GM23338 (cell line): ENCODE data around the gene FKBP5. TPM values are rescaled to one million over a fixed set of nuclear protein-coding genes. Genes with fewer than 3 reads are reported as not detected.

ENCODE experiments used
- ATAC-seq: fragments of 200-7000 bp; cut with Tn5 transposase; 3 replicates; pipeline ENCODE4 v1.9.1; 2020
- DNase-seq: peaks from one replicate; pipeline ENCODE4 v3.0.0-alpha.2; 2015; ENCODE audit warnings: low spot score
- H2AFZ ChIP-seq: fragments of 200-600 bp; sonication (generic); 2 replicates; pipeline ENCODE4 v1.8.0; 2016; ENCODE audit warnings: antibody characterized with exemption, mild to moderate bottlenecking, moderate library complexity
- H3F3A ChIP-seq: fragments of 200-600 bp; sonication (generic); replicated peaks from 2 replicates; pipeline ENCODE4 v1.8.0; 2017; ENCODE audit warnings: antibody characterized with exemption, mixed run types, low read depth
- H3K27ac ChIP-seq: fragments of 200-600 bp; sonication (generic); 2 replicates; pipeline ENCODE4 v1.6.1; 2016; ENCODE audit warnings: low read depth
- H3K27me3 ChIP-seq: fragments of 200-600 bp; sonication (generic); 2 replicates; pipeline ENCODE4 v1.8.0; 2016; ENCODE audit warnings: mild to moderate bottlenecking, mixed run types, moderate library complexity; ENCODE audit not compliant: insufficient read depth
- H3K36me3 ChIP-seq: fragments of 200-600 bp; sonication (generic); 2 replicates; pipeline ENCODE4 v1.8.0; 2016; ENCODE audit warnings: mild to moderate bottlenecking; ENCODE audit not compliant: insufficient read depth
- H3K4me1 ChIP-seq: fragments of 200-600 bp; sonication (generic); 2 replicates; pipeline ENCODE4 v1.8.0; 2016; ENCODE audit warnings: mild to moderate bottlenecking, moderate library complexity; ENCODE audit not compliant: insufficient read depth
- H3K4me2 ChIP-seq: fragments of 200-600 bp; sonication (generic); 2 replicates; pipeline ENCODE4 v1.7.1; 2017; ENCODE audit warnings: mixed run types
- H3K4me3 ChIP-seq: fragments of 200-600 bp; sonication (generic); 2 replicates; pipeline ENCODE4 v1.6.1; 2016; ENCODE audit warnings: mixed run types
- H3K79me2 ChIP-seq: fragments of 200-600 bp; sonication (generic); replicated peaks from 2 replicates; pipeline ENCODE4 v1.8.0; 2017; ENCODE audit warnings: mild to moderate bottlenecking; ENCODE audit not compliant: insufficient read depth
- H3K9me2 ChIP-seq: fragments of 200-600 bp; sonication (generic); 2 replicates; pipeline ENCODE4 v1.8.0; 2017; ENCODE audit not compliant: insufficient read depth
- H4K20me1 ChIP-seq: fragments of 200-600 bp; sonication (generic); replicated peaks from 2 replicates; pipeline ENCODE4 v1.8.0; 2017; ENCODE audit warnings: mild to moderate bottlenecking; ENCODE audit not compliant: insufficient read depth
- H3K27ac Mint-ChIP-seq: 2 replicates; pipeline ENCODE4 v1.8.0; 2020; ENCODE audit warnings: inconsistent platforms, mild to moderate bottlenecking, moderate library complexity, mixed read lengths
- H3K27me3 Mint-ChIP-seq: 3 replicates; pipeline ENCODE4 v1.8.0; 2022; ENCODE audit warnings: low read depth, mild to moderate bottlenecking, moderate library complexity, mixed read lengths, inconsistent platforms; ENCODE audit not compliant: insufficient read depth, poor library complexity
- H3K36me3 Mint-ChIP-seq: 3 replicates; pipeline ENCODE4 v1.8.0; 2021; ENCODE audit warnings: low read depth, mild to moderate bottlenecking, inconsistent platforms, moderate library complexity, mixed read lengths
- H3K4me1 Mint-ChIP-seq: 3 replicates; pipeline ENCODE4 v1.8.0; 2020; ENCODE audit warnings: mild to moderate bottlenecking, inconsistent platforms, mixed read lengths
- H3K4me3 Mint-ChIP-seq: 3 replicates; pipeline ENCODE4 v1.8.0; 2021; ENCODE audit warnings: moderate library complexity, mild to moderate bottlenecking, inconsistent platforms, mixed read lengths
- H3K9me3 Mint-ChIP-seq: 3 replicates; pipeline ENCODE4 v1.8.0; 2020; ENCODE audit warnings: moderate library complexity, mild to moderate bottlenecking, inconsistent platforms, mixed read lengths
- CREB1 ChIP-seq: fragments of 250-450 bp; sonication (Bioruptor Pico); IDR thresholded peaks from 2 replicates; pipeline ENCODE4 v1.5.0; 2020; ENCODE audit warnings: low read depth, mild to moderate bottlenecking, moderate library complexity
- EZH2 ChIP-seq: fragments of 200-600 bp; sonication (generic); IDR thresholded peaks from one replicate; pipeline ENCODE4 v1.8.0; 2017; ENCODE audit warnings: antibody characterized with exemption, mild to moderate bottlenecking, low read depth; ENCODE audit not compliant: unreplicated experiment
- EZH2phosphoT487 ChIP-seq: fragments of 200-600 bp; sonication (generic); IDR thresholded peaks from one replicate; pipeline ENCODE4 v1.8.1; 2018; ENCODE audit warnings: antibody characterized with exemption; ENCODE audit not compliant: unreplicated experiment
- JUNB ChIP-seq: IDR thresholded peaks from one replicate; pipeline ENCODE4 v1.6.1; 2016; ENCODE audit warnings: antibody characterized with exemption; ENCODE audit not compliant: unreplicated experiment
- NANOG ChIP-seq: IDR thresholded peaks from 2 replicates; pipeline ENCODE4 v1.6.1; 2016; ENCODE audit warnings: antibody characterized with exemption, borderline replicate concordance
- POLR2AphosphoS5 ChIP-seq: IDR thresholded peaks from 2 replicates; pipeline ENCODE4 v1.6.1; 2016; ENCODE audit warnings: antibody characterized with exemption, low read depth
- STAT1 ChIP-seq: IDR thresholded peaks from one replicate; pipeline ENCODE4 v1.6.1; 2016; ENCODE audit warnings: antibody characterized with exemption; ENCODE audit not compliant: unreplicated experiment
- ZNF114 ChIP-seq: fragments of 250-450 bp; sonication (Bioruptor Pico); IDR thresholded peaks from 2 replicates; pipeline ENCODE4 v1.5.0; 2020; ENCODE audit warnings: mild to moderate bottlenecking, moderate library complexity
- ZNF331 ChIP-seq: fragments of 250-450 bp; sonication (Bioruptor Pico); IDR thresholded peaks from 2 replicates; pipeline ENCODE4 v1.5.0; 2020; ENCODE audit warnings: low read depth, mild to moderate bottlenecking, moderate library complexity
- polyA plus RNA-seq: library from polyadenylated mRNA; unstranded; fragments of >200 nt; fragmentation: Nextera tagmentation; extraction: Ambion mirVana; gene quantifications from 2 replicates; pipeline ENCODE4 v1.2.1, GENCODE V29; 2016
- total RNA-seq: library from RNA; depleted of rRNA; stranded (reverse); fragments of >200 nt; shearing (Covaris generic); gene quantifications from 2 replicates; pipeline ENCODE4 v1.2.3, GENCODE V29; 2014
- TF ChIP-seq, protein P1 (sequence below): fragments of 250-450 bp; sonication (Bioruptor Pico); IDR thresholded peaks from 2 replicates; pipeline ENCODE4 v1.5.0; 2020; ENCODE audit warnings: mild to moderate bottlenecking, moderate library complexity
- TF ChIP-seq, protein P2 (sequence below), 2 experiments: fragments of 200-600 bp in 1 of 2; sonication (generic) in 1 of 2; conservative IDR thresholded peaks; 2 replicates each; pipeline versions ENCODE4 v1.5.1 to v1.6.1; 2016 to 2017; ENCODE audit warnings: antibody characterized with exemption in 2 of 2, low read depth in 2 of 2, mild to moderate bottlenecking in 2 of 2, moderate library complexity in 1 of 2
- TF ChIP-seq, protein P3 (sequence below): IDR thresholded peaks from one replicate; pipeline ENCODE4 v1.6.1; 2018; ENCODE audit warnings: antibody characterized with exemption; ENCODE audit not compliant: unreplicated experiment
- TF ChIP-seq, protein P4 (sequence below): IDR thresholded peaks from 2 replicates; pipeline ENCODE4 v1.6.1; 2016; ENCODE audit warnings: antibody characterized with exemption

Gene FKBP5
- total and polyA plus RNA-seq, 2 experiments from 2014 or later = 19.8 to 28.6 TPM

DNA sequence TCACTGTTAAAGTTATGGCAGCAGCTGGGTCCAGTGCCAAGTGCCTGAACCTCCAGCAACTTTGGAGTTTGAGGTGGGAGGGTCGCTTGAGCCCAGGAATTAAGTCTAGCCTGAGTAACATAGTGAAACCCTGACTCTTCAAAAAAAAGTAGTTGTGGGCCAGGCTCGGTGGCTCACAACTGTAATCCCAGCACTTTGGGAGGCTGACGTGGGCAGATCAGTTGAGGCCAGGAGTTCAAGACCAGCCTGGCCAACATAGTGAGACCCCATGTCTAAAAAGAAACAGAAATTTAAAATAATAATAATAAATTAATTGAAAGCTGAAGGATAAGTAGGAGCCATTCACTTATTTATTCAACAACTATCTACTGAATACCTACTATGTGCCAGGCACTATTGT is 33.8 kb downstream of the FKBP5 start (continued):
- no peak for TF ChIP-seq ZNF114 (CRISPR knock-in tag)
- TF ChIP-seq CREB1 (CRISPR knock-in tag) = no peak
- TF ChIP-seq STAT1 = no peak
- TF ChIP-seq, protein P1, sequence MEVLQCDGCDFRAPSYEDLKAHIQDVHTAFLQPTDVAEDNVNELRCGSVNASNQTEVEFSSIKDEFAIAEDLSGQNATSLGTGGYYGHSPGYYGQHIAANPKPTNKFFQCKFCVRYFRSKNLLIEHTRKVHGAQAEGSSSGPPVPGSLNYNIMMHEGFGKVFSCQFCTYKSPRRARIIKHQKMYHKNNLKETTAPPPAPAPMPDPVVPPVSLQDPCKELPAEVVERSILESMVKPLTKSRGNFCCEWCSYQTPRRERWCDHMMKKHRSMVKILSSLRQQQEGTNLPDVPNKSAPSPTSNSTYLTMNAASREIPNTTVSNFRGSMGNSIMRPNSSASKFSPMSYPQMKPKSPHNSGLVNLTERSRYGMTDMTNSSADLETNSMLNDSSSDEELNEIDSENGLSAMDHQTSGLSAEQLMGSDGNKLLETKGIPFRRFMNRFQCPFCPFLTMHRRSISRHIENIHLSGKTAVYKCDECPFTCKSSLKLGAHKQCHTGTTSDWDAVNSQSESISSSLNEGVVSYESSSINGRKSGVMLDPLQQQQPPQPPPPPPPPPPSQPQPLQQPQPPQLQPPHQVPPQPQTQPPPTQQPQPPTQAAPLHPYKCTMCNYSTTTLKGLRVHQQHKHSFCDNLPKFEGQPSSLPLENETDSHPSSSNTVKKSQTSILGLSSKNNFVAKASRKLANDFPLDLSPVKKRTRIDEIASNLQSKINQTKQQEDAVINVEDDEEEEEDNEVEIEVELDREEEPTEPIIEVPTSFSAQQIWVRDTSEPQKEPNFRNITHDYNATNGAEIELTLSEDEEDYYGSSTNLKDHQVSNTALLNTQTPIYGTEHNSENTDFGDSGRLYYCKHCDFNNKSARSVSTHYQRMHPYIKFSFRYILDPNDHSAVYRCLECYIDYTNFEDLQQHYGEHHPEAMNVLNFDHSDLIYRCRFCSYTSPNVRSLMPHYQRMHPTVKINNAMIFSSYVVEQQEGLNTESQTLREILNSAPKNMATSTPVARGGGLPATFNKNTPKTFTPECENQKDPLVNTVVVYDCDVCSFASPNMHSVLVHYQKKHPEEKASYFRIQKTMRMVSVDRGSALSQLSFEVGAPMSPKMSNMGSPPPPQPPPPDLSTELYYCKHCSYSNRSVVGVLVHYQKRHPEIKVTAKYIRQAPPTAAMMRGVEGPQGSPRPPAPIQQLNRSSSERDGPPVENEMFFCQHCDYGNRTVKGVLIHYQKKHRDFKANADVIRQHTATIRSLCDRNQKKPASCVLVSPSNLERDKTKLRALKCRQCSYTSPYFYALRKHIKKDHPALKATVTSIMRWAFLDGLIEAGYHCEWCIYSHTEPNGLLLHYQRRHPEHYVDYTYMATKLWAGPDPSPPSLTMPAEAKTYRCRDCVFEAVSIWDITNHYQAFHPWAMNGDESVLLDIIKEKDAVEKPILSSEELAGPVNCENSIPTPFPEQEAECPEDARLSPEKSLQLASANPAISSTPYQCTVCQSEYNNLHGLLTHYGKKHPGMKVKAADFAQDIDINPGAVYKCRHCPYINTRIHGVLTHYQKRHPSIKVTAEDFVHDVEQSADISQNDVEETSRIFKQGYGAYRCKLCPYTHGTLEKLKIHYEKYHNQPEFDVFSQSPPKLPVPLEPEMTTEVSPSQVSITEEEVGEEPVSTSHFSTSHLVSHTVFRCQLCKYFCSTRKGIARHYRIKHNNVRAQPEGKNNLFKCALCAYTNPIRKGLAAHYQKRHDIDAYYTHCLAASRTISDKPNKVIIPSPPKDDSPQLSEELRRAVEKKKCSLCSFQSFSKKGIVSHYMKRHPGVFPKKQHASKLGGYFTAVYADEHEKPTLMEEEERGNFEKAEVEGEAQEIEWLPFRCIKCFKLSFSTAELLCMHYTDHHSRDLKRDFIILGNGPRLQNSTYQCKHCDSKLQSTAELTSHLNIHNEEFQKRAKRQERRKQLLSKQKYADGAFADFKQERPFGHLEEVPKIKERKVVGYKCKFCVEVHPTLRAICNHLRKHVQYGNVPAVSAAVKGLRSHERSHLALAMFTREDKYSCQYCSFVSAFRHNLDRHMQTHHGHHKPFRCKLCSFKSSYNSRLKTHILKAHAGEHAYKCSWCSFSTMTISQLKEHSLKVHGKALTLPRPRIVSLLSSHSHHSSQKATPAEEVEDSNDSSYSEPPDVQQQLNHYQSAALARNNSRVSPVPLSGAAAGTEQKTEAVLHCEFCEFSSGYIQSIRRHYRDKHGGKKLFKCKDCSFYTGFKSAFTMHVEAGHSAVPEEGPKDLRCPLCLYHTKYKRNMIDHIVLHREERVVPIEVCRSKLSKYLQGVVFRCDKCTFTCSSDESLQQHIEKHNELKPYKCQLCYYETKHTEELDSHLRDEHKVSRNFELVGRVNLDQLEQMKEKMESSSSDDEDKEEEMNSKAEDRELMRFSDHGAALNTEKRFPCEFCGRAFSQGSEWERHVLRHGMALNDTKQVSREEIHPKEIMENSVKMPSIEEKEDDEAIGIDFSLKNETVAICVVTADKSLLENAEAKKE (CRISPR knock-in tag) = no peak
- TF ChIP-seq ZNF331 = no peak
- TF ChIP-seq POLR2AphosphoS5 = no peak
- TF ChIP-seq NANOG = no peak

DNA sequence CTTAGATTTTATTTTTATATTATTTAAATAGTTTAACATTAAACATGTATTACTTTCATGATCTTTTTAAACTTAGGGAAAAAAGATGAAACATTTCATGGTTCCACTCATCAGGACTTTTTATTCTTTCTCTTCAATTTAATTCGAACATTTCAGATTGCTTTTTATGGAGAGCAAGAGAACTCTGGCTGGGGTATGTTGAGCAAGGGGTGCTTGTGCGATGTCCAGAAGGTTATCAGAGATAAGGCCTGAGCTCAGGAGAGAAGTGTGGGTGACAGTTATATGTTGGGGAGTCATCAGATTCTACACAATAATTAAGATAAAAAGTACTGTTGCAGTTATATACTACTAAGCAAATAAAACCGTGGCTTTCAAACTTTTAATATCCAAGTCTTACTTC is 37.5 kb downstream of the FKBP5 start:
- Histone ChIP-seq H3K36me3 (no peaks in the 10 kb centered on the region), H4K20me1 (0 out of 2 replicates have a peak, but pooled peaks cover 3% of the 10 kb centered on the region), H3K27me3 (no peaks in the 10 kb centered on the region), H3K4me3 (no peak overlapping the region), H2AFZ (no peak overlapping the region), H3K9me2 (no peaks in the 10 kb centered on the region), H3K27ac (no peak overlapping the region), H3K4me1 (peaks cover 10% of the 10 kb centered on the region; the same call in 1 of the 2 replicates), H3F3A (no peaks in the 10 kb centered on the region), H3K79me2 (peaks cover 38% of the 10 kb centered on the region), H3K4me2 (no peak overlapping the region)
- Mint-ChIP-seq H3K36me3 (peaks cover 6% of the 10 kb centered on the region; the same call in 2 of the 3 replicates), H3K27ac (no peak overlapping the region), H3K9me3 (peaks cover 5% of the 10 kb centered on the region; the same call in 2 of the 3 replicates), H3K27me3 (no peaks in the 10 kb centered on the region), H3K4me3 (no peak overlapping the region), H3K4me1 (peaks cover 17% of the 10 kb centered on the region)
- no peak for ATAC-seq
- no peak for DNase-seq
- no peak for TF ChIP-seq POLR2AphosphoS5
- TF ChIP-seq, protein P2, sequence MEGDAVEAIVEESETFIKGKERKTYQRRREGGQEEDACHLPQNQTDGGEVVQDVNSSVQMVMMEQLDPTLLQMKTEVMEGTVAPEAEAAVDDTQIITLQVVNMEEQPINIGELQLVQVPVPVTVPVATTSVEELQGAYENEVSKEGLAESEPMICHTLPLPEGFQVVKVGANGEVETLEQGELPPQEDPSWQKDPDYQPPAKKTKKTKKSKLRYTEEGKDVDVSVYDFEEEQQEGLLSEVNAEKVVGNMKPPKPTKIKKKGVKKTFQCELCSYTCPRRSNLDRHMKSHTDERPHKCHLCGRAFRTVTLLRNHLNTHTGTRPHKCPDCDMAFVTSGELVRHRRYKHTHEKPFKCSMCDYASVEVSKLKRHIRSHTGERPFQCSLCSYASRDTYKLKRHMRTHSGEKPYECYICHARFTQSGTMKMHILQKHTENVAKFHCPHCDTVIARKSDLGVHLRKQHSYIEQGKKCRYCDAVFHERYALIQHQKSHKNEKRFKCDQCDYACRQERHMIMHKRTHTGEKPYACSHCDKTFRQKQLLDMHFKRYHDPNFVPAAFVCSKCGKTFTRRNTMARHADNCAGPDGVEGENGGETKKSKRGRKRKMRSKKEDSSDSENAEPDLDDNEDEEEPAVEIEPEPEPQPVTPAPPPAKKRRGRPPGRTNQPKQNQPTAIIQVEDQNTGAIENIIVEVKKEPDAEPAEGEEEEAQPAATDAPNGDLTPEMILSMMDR (conservative IDR thresholded peaks at IDR 0.05; ENCODE audit: low read depth in 2 of 2) = no peak
- no peak for TF ChIP-seq JUNB
- TF ChIP-seq NANOG = no peak
- TF ChIP-seq, protein P3, sequence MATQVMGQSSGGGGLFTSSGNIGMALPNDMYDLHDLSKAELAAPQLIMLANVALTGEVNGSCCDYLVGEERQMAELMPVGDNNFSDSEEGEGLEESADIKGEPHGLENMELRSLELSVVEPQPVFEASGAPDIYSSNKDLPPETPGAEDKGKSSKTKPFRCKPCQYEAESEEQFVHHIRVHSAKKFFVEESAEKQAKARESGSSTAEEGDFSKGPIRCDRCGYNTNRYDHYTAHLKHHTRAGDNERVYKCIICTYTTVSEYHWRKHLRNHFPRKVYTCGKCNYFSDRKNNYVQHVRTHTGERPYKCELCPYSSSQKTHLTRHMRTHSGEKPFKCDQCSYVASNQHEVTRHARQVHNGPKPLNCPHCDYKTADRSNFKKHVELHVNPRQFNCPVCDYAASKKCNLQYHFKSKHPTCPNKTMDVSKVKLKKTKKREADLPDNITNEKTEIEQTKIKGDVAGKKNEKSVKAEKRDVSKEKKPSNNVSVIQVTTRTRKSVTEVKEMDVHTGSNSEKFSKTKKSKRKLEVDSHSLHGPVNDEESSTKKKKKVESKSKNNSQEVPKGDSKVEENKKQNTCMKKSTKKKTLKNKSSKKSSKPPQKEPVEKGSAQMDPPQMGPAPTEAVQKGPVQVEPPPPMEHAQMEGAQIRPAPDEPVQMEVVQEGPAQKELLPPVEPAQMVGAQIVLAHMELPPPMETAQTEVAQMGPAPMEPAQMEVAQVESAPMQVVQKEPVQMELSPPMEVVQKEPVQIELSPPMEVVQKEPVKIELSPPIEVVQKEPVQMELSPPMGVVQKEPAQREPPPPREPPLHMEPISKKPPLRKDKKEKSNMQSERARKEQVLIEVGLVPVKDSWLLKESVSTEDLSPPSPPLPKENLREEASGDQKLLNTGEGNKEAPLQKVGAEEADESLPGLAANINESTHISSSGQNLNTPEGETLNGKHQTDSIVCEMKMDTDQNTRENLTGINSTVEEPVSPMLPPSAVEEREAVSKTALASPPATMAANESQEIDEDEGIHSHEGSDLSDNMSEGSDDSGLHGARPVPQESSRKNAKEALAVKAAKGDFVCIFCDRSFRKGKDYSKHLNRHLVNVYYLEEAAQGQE = no peak
- no peak for TF ChIP-seq STAT1
- TF ChIP-seq ZNF114 (CRISPR knock-in tag) = no peak
- TF ChIP-seq, protein P4, sequence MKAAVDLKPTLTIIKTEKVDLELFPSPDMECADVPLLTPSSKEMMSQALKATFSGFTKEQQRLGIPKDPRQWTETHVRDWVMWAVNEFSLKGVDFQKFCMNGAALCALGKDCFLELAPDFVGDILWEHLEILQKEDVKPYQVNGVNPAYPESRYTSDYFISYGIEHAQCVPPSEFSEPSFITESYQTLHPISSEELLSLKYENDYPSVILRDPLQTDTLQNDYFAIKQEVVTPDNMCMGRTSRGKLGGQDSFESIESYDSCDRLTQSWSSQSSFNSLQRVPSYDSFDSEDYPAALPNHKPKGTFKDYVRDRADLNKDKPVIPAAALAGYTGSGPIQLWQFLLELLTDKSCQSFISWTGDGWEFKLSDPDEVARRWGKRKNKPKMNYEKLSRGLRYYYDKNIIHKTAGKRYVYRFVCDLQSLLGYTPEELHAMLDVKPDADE = no peak
- no peak for TF ChIP-seq EZH2
- TF ChIP-seq EZH2phosphoT487 = no peak
- TF ChIP-seq ZNF331 = no peak
- no peak for TF ChIP-seq CREB1 (CRISPR knock-in tag)
